H1 (cell line): Measurements from ENCODE around the gene SNAPC2. TPM values are rescaled to one million over a fixed set of nuclear protein-coding genes. Genes with fewer than 3 reads are reported as not detected.

Experiments
- ASH2L ChIP-seq: fragments of 200-600, 300-600 bp; sonication (generic); IDR thresholded peaks from one replicate; pipeline ENCODE4 v1.7.1; 2017; ENCODE audit warnings: low read length
- ATF3 ChIP-seq: IDR thresholded peaks from 2 replicates; pipeline ENCODE4 v1.6.1; 2011; ENCODE audit warnings: low read depth, mild to moderate bottlenecking, low read length; ENCODE audit not compliant: insufficient read depth
- BACH1 ChIP-seq: IDR thresholded peaks from 2 replicates; pipeline ENCODE4 v1.6.1; 2012; ENCODE audit warnings: low read length, improper control_type of control experiment
- BRCA1 ChIP-seq: IDR thresholded peaks from 2 replicates; pipeline ENCODE4 v1.6.1; 2012; ENCODE audit warnings: low read depth, low read length, improper control_type of control experiment
- EGR1 ChIP-seq: IDR thresholded peaks from 2 replicates; pipeline ENCODE4 v1.6.1; 2011; ENCODE audit warnings: low read depth, low read length, borderline replicate concordance
- FOSL1 ChIP-seq: IDR thresholded peaks from 2 replicates; pipeline ENCODE4 v1.6.1; 2011; ENCODE audit warnings: mild to moderate bottlenecking, low read depth, low read length, moderate library complexity; ENCODE audit not compliant: insufficient read depth
- JUN ChIP-seq: IDR thresholded peaks from 2 replicates; pipeline ENCODE4 v1.6.1; 2011; ENCODE audit warnings: low read depth, mild to moderate bottlenecking, improper control_type of control experiment, low read length
- KDM4A ChIP-seq: IDR thresholded peaks from one replicate; pipeline ENCODE4 v1.7.1; 2012; ENCODE audit warnings: low read depth, mild to moderate bottlenecking, moderate library complexity, low read length, inconsistent platforms; ENCODE audit not compliant: severe bottlenecking
- MAFK ChIP-seq: IDR thresholded peaks from 2 replicates; pipeline ENCODE4 v1.6.1; 2012; ENCODE audit warnings: low read depth, mild to moderate bottlenecking, improper control_type of control experiment, low read length
- NRF1 ChIP-seq: IDR thresholded peaks from 2 replicates; pipeline ENCODE4 v1.6.1; 2011; ENCODE audit warnings: mild to moderate bottlenecking, low read depth, low read length, improper control_type of control experiment
- PHF8 ChIP-seq: fragments of 200-600 bp; sonication (generic); conservative IDR thresholded peaks from 2 replicates; pipeline ENCODE4 v1.7.1; 2012; ENCODE audit warnings: low read depth, mild to moderate bottlenecking, inconsistent platforms, low read length, moderate library complexity
- POLR2A ChIP-seq, 2 experiments: IDR thresholded peaks; 1 replicate in 1 of 2; 2 replicates in 1 of 2; pipeline ENCODE4 v1.6.1; 2011; ENCODE audit warnings: low read depth in 2 of 2, low read length in 2 of 2, mild to moderate bottlenecking in 2 of 2; ENCODE audit errors: control extremely low read depth in 1 of 2
- POLR2AphosphoS5 ChIP-seq: IDR thresholded peaks from 2 replicates; pipeline ENCODE4 v1.6.1; 2011; ENCODE audit warnings: low read depth, low read length
- SAP30 ChIP-seq: fragments of 300-600 bp; sonication (generic); IDR thresholded peaks from 2 replicates; pipeline ENCODE4 v1.7.1; 2012; ENCODE audit warnings: low read length, moderate library complexity, mild to moderate bottlenecking, inconsistent platforms; ENCODE audit not compliant: insufficient read depth, insufficient replicate concordance
- SIN3A ChIP-seq, 2 experiments: IDR thresholded peaks in 1 of 2; conservative IDR thresholded peaks in 1 of 2; 2 replicates each; pipeline ENCODE4 v1.6.1; 2011 to 2012; ENCODE audit warnings: low read length in 2 of 2, improper control_type of control experiment in 1 of 2, low read depth in 1 of 2, mild to moderate bottlenecking in 1 of 2
- SIRT6 ChIP-seq: IDR thresholded peaks from one replicate; pipeline ENCODE4 v1.7.1; 2012; ENCODE audit warnings: low read length, inconsistent platforms
- SP4 ChIP-seq: IDR thresholded peaks from 2 replicates; pipeline ENCODE4 v1.6.1; 2012; ENCODE audit warnings: low read length, inconsistent platforms
- TAF1 ChIP-seq: IDR thresholded peaks from 2 replicates; pipeline ENCODE4 v1.6.1; 2011; ENCODE audit warnings: mild to moderate bottlenecking, low read depth, low read length
- YY1 ChIP-seq: IDR thresholded peaks from 2 replicates; pipeline ENCODE4 v1.6.1; 2011; ENCODE audit warnings: low read depth, mild to moderate bottlenecking, low read length
- polyA plus RNA-seq, 7 experiments: library from polyadenylated mRNA; depleted of rRNA in 3 of 7; stranded (reverse) in 5 of 7; unstranded in 2 of 7; fragments of >200 nt in 5 of 7; fragments of 200-250 nt in 2 of 7; gene quantifications; 1 replicate in 5 of 7; 2 replicates in 1 of 7; 4 replicates in 1 of 7; pipeline versions ENCODE4 v1.2.1 to v1.2.3, GENCODE V29; 2011 to 2013; ENCODE audit warnings: missing spikeins in 2 of 7, mixed read lengths in 2 of 7
- total RNA-seq: library from RNA; stranded (reverse); fragmentation: NEBNext Ultra II Directional; extraction: Animal tissue kit (Norgen Biotek cat#: 25700); gene quantifications from 2 replicates; pipeline ENCODE4 v1.2.1, GENCODE V29; 2021

SNAPC2 gene
- total and polyA plus RNA-seq, 2 of the 8 experiments (the other 6 are each of a cell fraction or from before 2014, with no cell fraction given), result 18.2 to 20.3 TPM

- TF ChIP-seq ATF3 (no peak), SIN3A (conservative IDR thresholded peaks at IDR 0.05 in 1 of 2, IDR thresholded peaks at IDR 0.05 in 1 of 2; ENCODE audit: low read depth in 1 of 2, low read length in 2 of 2) (peak in 1 of 2 experiments; percentile 71; a peak in 1 of 4 replicates), POLR2A (IDR thresholded peaks at IDR 0.05; ENCODE audit: control extremely low read depth in 1 of 2, low read depth in 2 of 2, low read length in 2 of 2) (peak in 1 of 2 experiments; percentile 35; a peak in 1 of 3 replicates), FOSL1 (no peak), SAP30 (no peak), TAF1 (peak; percentile 41; the same call in 1 of the 2 replicates), KDM4A (peak; percentile 74), EGR1 (peak; percentile 42; the same call in 1 of the 2 replicates), ASH2L (no peak), YY1 (no peak), MAFK (no peak), JUN (no peak), POLR2AphosphoS5 (no peak), BACH1 (peak; percentile 77), SP4 (peak; percentile 86), SIRT6 (no peak), BRCA1 (peak; percentile 40; the same call in 1 of the 2 replicates), PHF8 (peak; percentile 68), NRF1 (no peak)
Measured at GRCh38 chr19:7919610-7920518, at the start of gene SNAPC2 (continued).
